Mesenteric fat pad (tissue), 1 donor: ENCODE results near the gene FAM170B. TPM values are rescaled to one million over a fixed set of nuclear protein-coding genes. Genes with fewer than 3 reads are reported as not detected.

Source experiments
- total RNA-seq: library from RNA; stranded (reverse); fragmentation: NEBNext Ultra II Directional; extraction: Animal tissue kit (Norgen Biotek cat#: 25700); gene quantifications from one replicate; pipeline ENCODE4 v1.2.1, GENCODE V29; 2021
- donor health status: DM: yes; HTN: yes; CAD: no.

Gene FAM170B
- total RNA-seq, 1 donor from 2014 or later = not detected

Other genes with a start within 250 kb of the FAM170B start
- not detected for gene LRRC18, start 194.2 kb downstream of the FAM170B start, total RNA-seq
- gene VSTM4, start 18.5 kb downstream of the FAM170B start, total RNA-seq = 41.7 TPM
- 17.9 TPM for gene TMEM273, start 54.4 kb upstream of the FAM170B start, total RNA-seq
- gene C10orf71, start 165.1 kb upstream of the FAM170B start, total RNA-seq = not detected